Ovary (tissue), 9 donors: Measurements from ENCODE around the gene RASGRP4. TPM values are rescaled to one million over a fixed set of nuclear protein-coding genes. Genes with fewer than 3 reads are reported as not detected.

Source experiments
- DNase-seq, 5 donors: peaks; one replicate each; pipeline ENCODE4 v3.0.0-alpha.2; 2019 to 2020
- H3K27ac ChIP-seq, 2 donors: fragments of 200-600 bp; one replicate each; pipeline versions ENCODE4 v1.5.1 to v1.8.0; 2019 to 2022
- H3K27me3 ChIP-seq: fragments of 200-600 bp; one replicate; pipeline ENCODE4 v1.8.0; 2022
- H3K36me3 ChIP-seq: fragments of 200-600 bp; sonication (generic); one replicate; pipeline ENCODE4 v1.5.1; 2019
- H3K4me1 ChIP-seq: one replicate; pipeline ENCODE4 v1.8.1; 2013; ENCODE audit warnings: mild to moderate bottlenecking, moderate library complexity; ENCODE audit not compliant: insufficient read depth
- H3K4me3 ChIP-seq: fragments of 200-600 bp; sonication (generic); one replicate; pipeline ENCODE4 v1.5.1; 2017
- H3K9me3 ChIP-seq, 2 donors: fragments of 200-600 bp in 1 of 2; sonication (generic) in 1 of 2; one replicate each; pipeline versions ENCODE4 v1.5.1 to v1.8.1; 2013 to 2019; ENCODE audit warnings: mild to moderate bottlenecking in 1 of 2, moderate library complexity in 1 of 2
- EP300 ChIP-seq: sonication (generic); formaldehyde crosslinking; IDR thresholded peaks from one replicate; pipeline ENCODE4 v1.6.1; 2017; ENCODE audit warnings: antibody characterized with exemption
- POLR2A ChIP-seq: fragments of 450-650 bp; IDR thresholded peaks from one replicate; pipeline ENCODE4 v1.6.1; 2017; ENCODE audit warnings: antibody characterized with exemption, mild to moderate bottlenecking, moderate library complexity
- WGBS, 3 donors: extraction: QIAGEN DNeasy Blood & Tissue Kit in 1 of 3; methylation state at CpG; one replicate each; pipeline versions ENCODE4 v1.1.5 to v1.1.7; 2013 to 2017; 5-methylcytosine and 5-hydroxymethylcytosine counted together
- intact Hi-C, 4 donors: fragments of 100-400 bp; cut with DNase I; formaldehyde crosslinking; loops; one replicate each; pipeline versions ENCODE4 v1.11.0 to v1.15.1; 2022 to 2023
- polyA plus RNA-seq, 2 donors: library from polyadenylated mRNA; stranded (reverse); fragments of 200-250 nt in 1 of 2; fragments of 350-450 nt in 1 of 2; fragmentation: Illumina TruSeq in 1 of 2; extraction: RNeasy Lipid Tissue Mini Kit (QIAGEN cat#74804) in 1 of 2; gene quantifications; one replicate each; pipeline ENCODE4 v1.2.3, GENCODE V29; 2013 to 2014
- total RNA-seq, 7 donors: library from RNA; depleted of rRNA in 2 of 7; stranded (reverse); fragments of >200 nt in 2 of 7; fragmentation: NEBNext Ultra II Directional in 3 of 7; extraction: Animal tissue kit (Norgen Biotek cat#: 25700) in 3 of 7; gene quantifications; one replicate each; pipeline versions ENCODE4 v1.1.0 to v1.2.4, GENCODE V29; 2016 to 2023
- TF ChIP-seq, protein P1 (sequence below), 3 donors: fragments of 450-650 bp in 2 of 3; fragments of 200-600 bp in 1 of 3; IDR thresholded peaks; one replicate each; pipeline versions ENCODE4 v1.5.1 to v1.8.0; 2016 to 2022; ENCODE audit warnings: antibody characterized with exemption in 3 of 3, mild to moderate bottlenecking in 1 of 3
- donor health status: DM: no; HTN: no; CAD: no; lungs with moderate emphysema.
- donor health status: DM: no; HTN: no; CAD: no.
- donor health status: Bipolar disorder and iron deficiency.
- donor health status: DM: yes; HTN: yes; CAD: no.
- donor health status: DM: no; HTN: no; CAD: no.
- donor health status: DM: yes; HTN: yes; CAD: no.

Gene RASGRP4
- total and polyA plus RNA-seq, 9 donors: 0.45 to 2.5 (median 0.84) TPM

DNA sequence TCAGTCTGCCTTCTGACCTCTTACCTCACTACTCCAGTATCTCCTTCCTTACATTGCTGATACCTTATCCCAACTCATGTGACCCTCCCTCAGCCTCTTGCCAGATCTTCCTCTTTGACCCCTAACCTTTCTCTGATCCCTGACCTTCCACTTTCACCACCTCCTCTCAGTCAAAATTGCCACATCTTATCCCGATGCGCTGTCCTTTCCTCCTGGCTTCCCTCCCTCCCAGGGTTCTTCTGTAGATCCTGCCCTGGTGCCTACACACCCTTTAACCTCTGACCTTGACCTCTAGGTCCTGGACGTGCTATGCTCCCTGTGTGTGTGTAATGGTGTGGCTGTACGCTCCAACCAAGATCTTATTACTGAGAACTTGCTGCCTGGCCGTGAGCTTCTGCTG is 31.2 kb upstream of the RASGRP4 start:
- intact Hi-C loops: no loop called here
- WGBS, 3 donors: 55 to 63% (median 61%) methylated on average over 5 of the region's 5 CpGs
- H3K4me1 ChIP-seq: no peaks in the 10 kb centered on the region
- no peak for DNase-seq
- H3K36me3 ChIP-seq: no peaks in the 10 kb centered on the region
- no peaks in the 10 kb centered on the region for H3K27me3 ChIP-seq
- H3K9me3 ChIP-seq: no peaks in the 10 kb centered on the region
- no peak overlapping the region for H3K27ac ChIP-seq
- TF ChIP-seq, protein P1, sequence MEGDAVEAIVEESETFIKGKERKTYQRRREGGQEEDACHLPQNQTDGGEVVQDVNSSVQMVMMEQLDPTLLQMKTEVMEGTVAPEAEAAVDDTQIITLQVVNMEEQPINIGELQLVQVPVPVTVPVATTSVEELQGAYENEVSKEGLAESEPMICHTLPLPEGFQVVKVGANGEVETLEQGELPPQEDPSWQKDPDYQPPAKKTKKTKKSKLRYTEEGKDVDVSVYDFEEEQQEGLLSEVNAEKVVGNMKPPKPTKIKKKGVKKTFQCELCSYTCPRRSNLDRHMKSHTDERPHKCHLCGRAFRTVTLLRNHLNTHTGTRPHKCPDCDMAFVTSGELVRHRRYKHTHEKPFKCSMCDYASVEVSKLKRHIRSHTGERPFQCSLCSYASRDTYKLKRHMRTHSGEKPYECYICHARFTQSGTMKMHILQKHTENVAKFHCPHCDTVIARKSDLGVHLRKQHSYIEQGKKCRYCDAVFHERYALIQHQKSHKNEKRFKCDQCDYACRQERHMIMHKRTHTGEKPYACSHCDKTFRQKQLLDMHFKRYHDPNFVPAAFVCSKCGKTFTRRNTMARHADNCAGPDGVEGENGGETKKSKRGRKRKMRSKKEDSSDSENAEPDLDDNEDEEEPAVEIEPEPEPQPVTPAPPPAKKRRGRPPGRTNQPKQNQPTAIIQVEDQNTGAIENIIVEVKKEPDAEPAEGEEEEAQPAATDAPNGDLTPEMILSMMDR (IDR thresholded peaks at IDR 0.05): no peak
- no peak for TF ChIP-seq EP300
- no peak for TF ChIP-seq POLR2A
- H3K4me3 ChIP-seq: no peak overlapping the region

DNA sequence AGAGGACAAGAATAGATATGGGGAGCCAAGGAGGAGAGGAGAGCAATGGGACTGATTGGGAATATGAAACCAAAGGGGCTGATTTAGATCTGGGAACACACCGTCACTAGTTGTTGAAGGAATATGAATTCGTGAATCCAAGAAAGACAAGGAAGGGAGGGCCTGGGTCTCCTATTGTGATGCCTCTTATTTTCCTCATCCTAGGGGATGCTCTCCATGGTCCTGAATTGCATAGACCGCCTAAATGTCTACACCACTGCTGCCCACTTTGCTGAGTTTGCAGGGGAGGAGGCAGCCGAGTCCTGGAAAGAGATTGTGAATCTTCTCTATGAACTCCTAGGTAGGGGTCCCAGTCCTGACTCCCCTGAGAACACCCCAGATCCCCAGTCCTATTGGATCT is 29.0 kb upstream of the RASGRP4 start:
- H3K36me3 ChIP-seq: no peaks in the 10 kb centered on the region
- intact Hi-C loops: no loop called here
- DNase-seq: no peak

DNA sequence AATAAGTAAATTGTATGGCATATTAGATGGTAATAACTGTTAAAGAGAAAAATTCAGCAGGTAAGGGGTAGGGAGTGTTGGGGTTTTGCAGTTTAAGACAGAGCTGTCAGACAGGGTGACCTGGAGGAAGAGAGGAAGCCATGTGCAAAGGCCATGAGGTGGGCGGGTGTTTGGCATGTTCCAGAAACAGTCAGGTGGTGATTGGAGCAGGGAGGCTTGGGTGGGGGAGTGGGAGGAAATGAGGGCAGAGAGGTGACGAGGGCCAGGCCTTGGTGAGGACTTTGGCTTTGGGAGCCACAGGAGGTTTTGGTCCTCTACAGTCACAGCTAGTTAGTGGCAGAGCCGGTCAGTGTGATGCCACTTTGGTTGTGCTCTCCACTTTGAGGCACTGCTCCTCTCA is 27.6 kb upstream of the RASGRP4 start:
- no peaks in the 10 kb centered on the region for H3K27me3 ChIP-seq
- 75 to 78% (median 77%) methylated on average over 3 of the region's 3 CpGs for WGBS, 3 donors
- TF ChIP-seq, protein P1 (IDR thresholded peaks at IDR 0.05): no peak
- TF ChIP-seq EP300 (no peak), POLR2A (no peak)
- no peaks in the 10 kb centered on the region for H3K36me3 ChIP-seq
- H3K4me1 ChIP-seq: no peaks in the 10 kb centered on the region
- no peak overlapping the region for H3K4me3 ChIP-seq
- intact Hi-C loops: no loop called here
- no peak overlapping the region for H3K27ac ChIP-seq
- no peaks in the 10 kb centered on the region for H3K9me3 ChIP-seq
- no peak for DNase-seq

More for the DNA sequence above, 29.0 kb upstream of the RASGRP4 start:
- H3K9me3 ChIP-seq: no peaks in the 10 kb centered on the region
- no peaks in the 10 kb centered on the region for H3K4me1 ChIP-seq
- 17 to 31% (median 18%) methylated on average over 4 of the region's 4 CpGs for WGBS, 3 donors
- TF ChIP-seq, protein P1 (IDR thresholded peaks at IDR 0.05): no peak
- TF ChIP-seq EP300: no peak
- no peak for TF ChIP-seq POLR2A
- H3K4me3 ChIP-seq: no peak overlapping the region
- no peaks in the 10 kb centered on the region for H3K27me3 ChIP-seq
- no peak overlapping the region for H3K27ac ChIP-seq

DNA sequence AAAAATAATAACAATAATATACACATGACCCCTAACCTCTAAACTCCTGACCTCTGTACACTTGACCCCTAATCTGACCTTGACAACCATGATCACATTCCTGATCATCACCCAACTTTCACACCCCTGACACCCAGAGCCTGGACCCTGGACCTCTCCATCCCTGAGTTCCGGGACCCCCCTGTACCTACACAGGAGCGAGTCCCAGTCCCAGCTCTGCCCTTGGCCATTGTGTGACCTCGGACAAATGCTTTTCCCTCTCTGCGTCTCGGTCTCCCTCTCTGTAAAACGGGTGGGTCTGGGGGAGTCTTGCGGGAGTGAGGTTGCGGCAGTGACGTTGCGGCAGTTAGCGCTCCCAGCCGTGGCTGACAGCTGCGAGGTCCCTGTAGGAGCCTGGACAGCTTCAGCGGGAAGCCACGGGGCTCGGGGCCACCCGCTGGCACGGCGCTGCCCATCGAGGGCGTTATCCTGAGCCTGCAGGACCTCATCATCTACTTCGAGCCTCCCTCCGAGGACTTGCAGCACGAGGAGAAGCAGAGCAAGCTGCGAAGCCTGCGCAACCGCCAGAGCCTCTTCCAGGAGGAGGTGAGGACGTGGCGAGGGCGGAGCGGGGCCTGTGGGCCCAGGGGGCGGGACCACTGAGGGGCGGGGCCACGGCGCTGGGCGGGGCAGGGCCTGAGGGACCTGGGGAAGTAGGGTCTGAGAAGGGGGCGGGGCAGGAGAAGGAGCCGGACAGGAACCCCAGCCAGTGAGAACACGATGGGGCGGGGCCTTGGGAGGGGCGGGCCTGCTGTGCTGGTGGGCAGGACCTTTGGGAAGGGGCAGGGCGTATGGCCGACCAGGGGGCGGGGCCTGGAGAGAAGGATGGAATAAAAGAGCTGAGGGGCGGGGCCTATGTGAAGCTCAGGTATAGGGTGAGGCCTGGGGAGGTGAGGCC is 26.7 kb upstream of the RASGRP4 start:
- H3K27me3 ChIP-seq: no peaks in the 10 kb centered on the region
- TF ChIP-seq POLR2A (no peak), EP300 (no peak)
- TF ChIP-seq, protein P1 (IDR thresholded peaks at IDR 0.05): no peak
- DNase-seq: no peak
- no peaks in the 10 kb centered on the region for H3K9me3 ChIP-seq
- H3K4me3 ChIP-seq: no peak overlapping the region
- H3K36me3 ChIP-seq: no peaks in the 10 kb centered on the region
- no peak overlapping the region for H3K27ac ChIP-seq
- no peaks in the 10 kb centered on the region for H3K4me1 ChIP-seq
- WGBS, 3 donors: 72 to 79% (median 73%) methylated on average over 32 to 45 of the region's 45 CpGs
- intact Hi-C loops: no loop called here
